ENCODE data around the gene EFEMP1.

The EFEMP1 gene

DNA sequence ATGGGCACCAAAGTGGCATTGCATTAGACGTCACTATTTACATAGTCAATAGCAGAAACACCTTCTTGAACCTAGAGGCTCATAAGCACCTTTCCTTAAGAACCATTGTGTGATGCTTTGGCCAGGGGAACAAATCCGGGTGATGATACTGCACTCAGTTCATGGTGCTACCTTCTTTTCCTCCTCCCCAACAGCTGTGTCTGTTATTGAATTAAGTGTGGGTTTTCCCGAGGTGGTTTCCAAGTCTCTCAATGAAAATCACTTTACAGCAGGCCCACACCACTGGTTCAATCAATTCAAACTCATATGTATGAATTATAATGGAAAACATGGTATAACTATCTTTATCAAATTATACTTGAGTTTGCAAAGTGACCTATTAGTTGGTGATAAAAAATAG lies 9.3 kb upstream of the EFEMP1 start:
- no peak for DNase-seq

GRCh38 chr2:55931281-55931680 lies 7.7 kb upstream of the EFEMP1 start:
- DNase-seq = no peak

DNA sequence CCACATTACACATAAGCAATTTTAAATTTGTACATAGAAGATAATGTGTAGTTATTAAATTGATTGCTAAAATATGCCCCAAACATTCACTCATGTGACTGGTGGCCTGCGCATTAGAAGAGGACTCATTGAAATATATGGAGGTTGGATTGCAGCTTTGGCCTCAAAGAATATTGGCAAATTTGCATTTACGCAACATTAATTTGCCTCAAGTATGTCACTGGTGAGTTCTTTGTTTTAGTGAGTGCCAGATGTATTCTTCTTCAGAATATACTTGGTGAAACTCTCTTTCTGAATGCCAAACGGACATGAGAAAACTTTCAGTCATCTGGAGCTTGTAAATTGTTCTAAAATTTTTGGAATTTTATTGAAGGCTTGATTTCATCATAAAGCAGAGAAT lies 5.9 kb upstream of the EFEMP1 start:
- DNase-seq = no peak

DNA sequence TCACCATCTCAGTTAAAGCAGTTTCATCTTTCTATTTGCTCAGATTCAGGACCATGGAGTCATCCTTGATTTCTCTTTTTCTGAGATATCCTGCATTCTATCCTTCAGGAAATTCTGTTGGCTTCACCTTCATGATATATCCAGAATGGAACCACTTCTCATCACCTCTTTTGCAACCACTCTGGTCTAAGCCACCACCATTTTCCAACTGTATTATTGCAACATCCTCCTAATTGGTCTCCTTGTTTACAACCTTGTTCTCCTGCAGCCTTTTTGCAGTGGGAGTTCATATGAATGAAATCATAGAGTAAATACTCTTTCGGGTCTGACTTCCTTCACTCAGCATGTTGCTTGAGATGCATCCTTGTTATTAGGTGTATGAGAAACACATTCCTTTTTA lies 3.4 kb upstream of the EFEMP1 start:
- DNase-seq = no peak

GRCh38 chr2:55926246-55926645 lies 2.7 kb upstream of the EFEMP1 start:
- no peak for DNase-seq

DNA sequence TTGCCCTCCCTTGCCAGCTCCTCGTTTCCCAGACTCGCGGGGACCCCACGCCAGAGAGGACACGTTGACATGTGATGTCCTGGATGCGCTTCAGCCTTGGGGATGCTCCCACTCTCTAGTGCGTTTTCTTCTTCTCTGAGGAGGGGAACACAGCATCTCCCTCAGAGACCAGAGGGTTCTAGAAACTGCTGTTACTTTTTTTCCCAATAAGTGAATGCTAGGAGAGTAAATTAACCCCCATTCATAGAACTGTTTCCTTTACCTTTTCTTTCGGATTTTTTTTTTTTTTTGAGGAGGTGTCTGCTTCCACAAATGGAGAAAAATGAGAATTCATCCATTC lies 370 bp upstream of the EFEMP1 start:
- no peak for DNase-seq

- DNase-seq = no peak
These were observed 1.2 kb downstream of the EFEMP1 start for GRCh38 chr2:55922291-55922907.

GRCh38 chr2:55919574-55919973 lies 4.0 kb downstream of the EFEMP1 start:
- DNase-seq = no peak

DNA sequence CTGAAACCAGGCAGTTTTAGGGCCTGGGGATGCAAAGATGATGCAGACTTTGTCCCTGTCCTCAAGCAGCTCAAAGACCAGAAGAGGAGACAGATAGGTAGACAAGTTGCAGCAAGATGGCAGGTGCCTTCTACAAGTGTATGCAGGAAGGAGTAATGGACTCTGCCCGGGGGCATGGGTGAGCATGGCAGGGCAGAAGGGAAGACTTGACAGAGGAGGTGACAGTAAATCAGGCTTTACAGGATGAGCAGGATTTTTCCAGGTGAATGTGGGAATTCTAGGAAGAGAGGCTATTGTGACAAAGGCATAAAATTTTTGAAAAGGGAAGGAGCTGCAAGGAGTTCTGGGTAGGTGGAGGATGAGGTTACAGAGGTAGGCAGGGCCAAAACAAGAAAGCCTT lies 4.7 kb downstream of the EFEMP1 start:
- no peak for DNase-seq

- no peak for DNase-seq
These were observed 5.7 kb downstream of the EFEMP1 start for GRCh38 chr2:55917713-55918390.

GRCh38 chr2:55917117-55917516 lies 6.5 kb downstream of the EFEMP1 start:
- no peak for DNase-seq

DNA sequence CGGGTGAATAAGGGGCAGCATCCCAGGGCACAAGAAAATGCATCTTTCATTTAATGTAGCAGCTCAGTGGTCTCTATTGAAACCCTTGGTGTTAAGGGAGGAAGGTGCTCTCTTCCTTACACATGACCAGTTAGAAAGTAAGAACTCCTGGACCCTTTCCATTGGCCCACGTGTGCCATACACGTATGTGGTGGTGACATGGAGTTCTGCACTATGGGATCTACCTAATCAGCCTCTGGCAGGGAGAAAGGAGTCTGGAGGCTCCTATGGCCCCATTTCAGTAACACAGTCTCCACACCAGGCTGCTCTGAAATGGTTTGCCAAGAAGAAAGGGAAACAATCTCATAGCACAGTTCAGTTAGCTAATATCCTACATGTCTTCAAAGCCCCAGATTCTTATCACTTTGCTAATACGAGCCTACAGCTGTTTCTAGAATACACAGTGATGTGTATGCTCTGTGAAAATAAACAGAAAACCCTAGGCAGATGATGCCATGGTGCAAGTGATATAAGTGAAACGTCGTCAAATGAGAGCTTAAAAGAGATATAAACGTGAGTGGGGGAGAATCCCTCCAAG lies 7.0 kb downstream of the EFEMP1 start:
- DNase-seq = no peak

DNA sequence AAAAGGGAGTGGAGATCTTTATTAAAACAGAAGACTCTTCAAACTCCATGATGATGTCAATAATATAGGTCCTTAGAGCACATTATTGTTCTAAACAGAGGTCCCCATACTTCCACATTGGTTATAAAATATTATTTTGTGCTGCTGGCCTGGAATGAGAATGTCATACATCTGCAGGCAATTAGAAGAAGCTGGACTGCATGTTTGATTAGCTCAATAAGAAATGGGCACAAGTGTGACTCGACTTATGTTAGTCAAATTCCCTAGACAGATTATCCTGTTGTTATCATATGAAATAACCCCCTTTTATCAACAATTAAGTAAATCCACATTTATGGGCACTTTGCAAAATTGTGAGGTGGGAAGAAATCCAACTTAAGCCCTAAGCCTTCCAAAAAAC lies 8.8 kb downstream of the EFEMP1 start:
- DNase-seq = no peak

GRCh38 chr2:55912926-55913325 lies 10.7 kb downstream of the EFEMP1 start:
- DNase-seq = no peak

DNA sequence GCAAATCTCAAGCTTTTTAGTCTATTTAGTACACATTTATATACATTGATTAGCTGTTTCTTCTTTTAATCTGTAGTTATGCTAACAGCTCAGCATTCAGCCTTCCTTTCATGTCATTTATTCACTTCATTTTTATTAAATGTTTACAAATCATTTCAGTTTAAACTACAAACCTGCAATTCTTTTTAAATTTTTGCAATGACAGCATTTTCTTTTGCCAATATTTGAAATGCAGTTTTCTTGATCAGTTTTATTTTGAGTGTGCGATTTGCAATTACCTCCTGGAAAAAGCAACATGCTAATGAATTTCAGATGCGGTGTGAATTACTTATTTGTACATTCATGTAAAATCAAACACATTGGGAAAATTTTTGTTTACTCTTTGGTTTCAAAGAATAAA lies 13.5 kb downstream of the EFEMP1 start:
- no peak for DNase-seq

DNA sequence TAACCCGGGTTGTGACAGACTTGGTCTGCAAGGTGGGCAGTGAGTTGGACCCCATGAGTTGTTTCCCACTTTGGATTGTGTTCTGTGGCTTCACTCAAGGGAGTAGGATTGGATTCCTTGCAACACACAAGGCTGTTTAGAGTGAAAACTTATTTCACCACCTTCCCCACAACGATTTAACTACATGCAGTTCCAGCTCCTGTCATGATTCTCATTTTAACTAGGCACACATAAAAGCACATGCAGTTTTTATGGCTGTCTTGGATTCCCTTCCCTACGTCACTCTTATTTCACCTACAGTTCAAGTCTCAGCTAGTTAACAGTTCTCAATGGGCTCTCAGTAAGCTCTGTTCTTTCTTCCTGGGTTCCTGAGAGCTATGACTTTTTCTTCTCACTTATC lies 15.9 kb downstream of the EFEMP1 start:
- no peak for DNase-seq

GRCh38 chr2:55906993-55907392 lies 16.6 kb downstream of the EFEMP1 start:
- DNase-seq = no peak

GRCh38 chr2:55903727-55904126 lies 19.9 kb downstream of the EFEMP1 start:
- no peak for DNase-seq

DNA sequence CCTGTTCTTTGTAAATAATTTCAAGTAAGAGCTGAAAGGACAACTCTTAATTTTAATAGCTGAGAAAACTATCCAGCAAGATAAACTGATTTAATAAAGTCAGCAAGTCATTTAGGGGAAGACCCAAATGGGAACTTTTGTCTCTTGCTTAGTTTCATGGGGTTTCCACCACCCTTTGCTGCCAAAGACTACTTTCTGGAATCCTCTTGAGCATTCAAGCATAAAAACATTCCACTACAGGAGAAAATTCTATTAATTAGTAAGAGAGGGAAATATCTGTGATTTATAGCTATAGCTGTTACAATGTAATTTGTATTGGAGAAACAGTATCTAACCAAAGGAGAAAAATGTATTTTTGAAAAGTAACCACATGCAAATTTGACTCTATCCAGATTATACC lies 20.6 kb downstream of the EFEMP1 start:
- DNase-seq = no peak

- no peak for DNase-seq
These were observed 21.2 kb downstream of the EFEMP1 start for GRCh38 chr2:55902429-55902828.

- DNase-seq = no peak
These were observed 21.6 kb downstream of the EFEMP1 start for GRCh38 chr2:55901941-55902340.

DNA sequence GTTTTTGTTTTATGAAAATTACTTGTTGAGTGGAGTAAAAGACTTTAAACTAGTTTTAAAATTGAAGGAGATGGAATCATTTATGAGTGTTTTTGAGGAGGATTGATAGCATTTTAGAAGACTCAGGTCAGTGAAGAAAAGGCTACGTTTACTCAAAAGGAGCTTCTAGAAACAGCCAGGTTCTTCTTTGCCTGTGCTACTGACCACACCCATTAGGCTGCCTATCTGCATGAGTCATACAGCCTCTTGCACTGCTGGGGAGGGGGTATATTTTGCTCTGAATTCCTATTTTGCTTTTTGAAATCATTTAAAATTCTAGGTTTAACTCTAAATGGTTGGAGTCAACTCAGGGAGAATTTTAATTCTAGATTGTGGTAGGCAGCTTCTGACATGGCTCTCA lies 22.3 kb downstream of the EFEMP1 start:
- peak; percentile 9 for DNase-seq

DNA sequence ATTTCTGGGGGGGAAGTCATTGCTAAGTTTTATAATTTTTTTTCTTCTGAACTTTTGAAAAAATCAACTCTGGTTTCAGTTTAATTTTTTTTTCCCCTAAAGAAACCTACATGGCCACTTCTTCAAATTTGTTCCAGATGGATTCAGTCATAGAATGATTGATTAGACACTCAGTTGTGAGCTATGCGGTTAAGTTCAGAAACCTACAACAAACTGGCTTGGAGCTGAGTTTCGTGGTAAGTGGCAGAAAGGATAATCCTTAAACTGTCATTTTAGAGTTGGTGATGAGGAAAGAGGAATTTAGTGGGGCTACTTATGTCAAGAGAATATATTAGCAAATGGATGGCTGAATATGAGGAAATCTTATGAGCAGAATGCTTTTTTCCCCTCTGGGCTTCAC lies 23.7 kb downstream of the EFEMP1 start:
- DNase-seq = no peak

DNA sequence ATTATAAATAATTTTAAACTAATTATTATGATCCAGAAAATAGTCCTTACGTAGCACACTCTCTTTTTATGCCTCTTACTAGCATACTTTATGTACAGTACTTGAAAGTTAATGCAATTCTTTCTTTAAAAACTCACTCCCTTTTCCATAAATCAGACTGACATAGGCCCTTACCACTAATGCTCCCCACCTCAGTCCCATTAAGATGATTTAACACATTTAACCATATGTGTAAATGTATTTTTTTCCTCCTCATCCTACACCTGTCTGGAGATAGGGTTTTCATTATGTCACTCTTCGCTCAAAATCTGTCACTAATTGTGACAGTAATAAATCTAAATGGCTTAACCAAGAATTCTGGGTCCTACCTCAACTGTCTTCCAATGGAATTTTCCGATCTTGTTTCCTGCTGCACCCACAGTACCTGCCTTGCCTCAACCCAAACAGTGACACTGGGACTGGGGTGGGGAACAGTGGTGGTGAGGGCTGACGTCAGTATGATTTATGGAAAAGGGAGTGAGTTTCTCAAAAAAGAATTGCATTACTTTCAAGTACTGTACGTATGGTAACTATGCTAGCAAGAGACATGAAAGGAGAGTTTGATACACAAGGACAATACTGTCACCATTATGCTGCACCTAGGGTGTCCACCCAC lies 25.1 kb downstream of the EFEMP1 start:
- DNase-seq = no peak

Data from NCI-H69 (cell line).